CD4-positive, alpha-beta T cell treated with Interferon gamma for 1 hour (primary cell): Measurements from ENCODE around the gene SH3RF2.
"Not testable (repeated sequence)": the region's sequence is repeated elsewhere in the genome, so short reads cannot be mapped to it uniquely, and the experiment has no call there.

Experiments
- DNase-seq: peaks from one replicate; pipeline ENCODE4 v3.0.0-alpha.2; 2020

The SH3RF2 gene

GRCh38 chr5:146091881-146092280 is 155.5 kb downstream of the SH3RF2 start:
- DNase-seq = no peak

DNA sequence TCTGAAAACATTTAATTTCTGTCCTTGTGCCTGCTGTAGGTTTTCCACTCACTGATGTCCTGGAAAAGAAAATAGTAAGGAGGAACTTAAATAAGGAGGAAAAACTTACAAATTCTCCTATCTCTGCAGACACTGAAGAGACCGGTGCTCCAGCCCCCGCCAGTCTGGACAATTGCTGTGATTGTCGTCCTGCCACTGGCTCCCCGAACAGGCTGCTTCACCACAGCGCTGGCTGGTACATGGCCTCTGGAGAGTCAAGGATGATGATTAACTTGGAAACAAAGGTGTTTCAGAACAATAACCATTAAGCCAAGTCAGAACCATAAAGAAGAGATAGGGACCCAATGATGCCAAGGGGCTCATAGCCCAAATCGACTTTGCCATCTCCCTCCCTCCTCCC is 161.7 kb downstream of the SH3RF2 start:
- no peak for DNase-seq

GRCh38 chr5:146101646-146102045 is 165.3 kb downstream of the SH3RF2 start:
- DNase-seq = no peak

GRCh38 chr5:146103594-146103993 is 167.2 kb downstream of the SH3RF2 start:
- DNase-seq = no peak

DNA sequence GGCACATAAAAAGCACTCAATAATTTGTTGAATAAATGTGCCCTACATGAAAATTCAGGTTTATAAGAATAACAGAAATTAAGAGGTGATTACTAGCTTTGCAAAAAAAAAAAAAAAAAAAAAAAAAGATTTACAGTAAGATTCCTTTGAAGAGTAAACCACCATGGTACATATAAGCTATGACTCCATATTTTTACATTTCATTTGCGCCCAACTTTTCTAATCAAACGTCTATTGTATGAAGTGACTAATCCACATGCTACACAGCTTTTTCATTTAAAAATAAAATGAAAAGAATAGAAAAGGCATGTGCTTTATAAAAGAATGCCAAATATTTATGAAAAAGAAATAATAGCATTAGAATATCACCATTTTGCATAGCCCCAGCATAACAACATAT is 169.1 kb downstream of the SH3RF2 start, which contains the start of gene PLAC8L1:
PLAC8L1 (minus strand) TSS at position 101 of the 400 bp plus-strand sequence. CDS start 1,266 bp downstream, outside the sequence.
- no peak for DNase-seq

DNA sequence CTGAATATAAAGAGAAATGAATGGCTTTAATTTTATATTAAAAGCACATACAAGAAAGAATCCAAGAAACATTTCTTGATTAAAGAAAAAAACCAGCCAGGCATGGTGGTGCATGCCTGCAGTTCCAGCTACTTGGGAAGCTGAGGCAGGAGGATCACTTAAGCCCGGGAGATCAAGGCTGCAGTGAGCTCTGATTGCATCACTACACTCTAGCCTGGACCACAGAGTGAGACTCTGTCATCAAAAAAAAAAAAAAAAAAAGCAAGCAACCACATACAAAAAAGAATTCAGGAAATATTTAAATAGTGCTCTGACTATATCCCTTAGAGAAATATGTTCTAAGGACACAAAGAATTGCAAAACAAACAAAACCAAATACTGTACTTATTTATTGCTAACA is 171.5 kb downstream of the SH3RF2 start:
- DNase-seq = no peak

DNA sequence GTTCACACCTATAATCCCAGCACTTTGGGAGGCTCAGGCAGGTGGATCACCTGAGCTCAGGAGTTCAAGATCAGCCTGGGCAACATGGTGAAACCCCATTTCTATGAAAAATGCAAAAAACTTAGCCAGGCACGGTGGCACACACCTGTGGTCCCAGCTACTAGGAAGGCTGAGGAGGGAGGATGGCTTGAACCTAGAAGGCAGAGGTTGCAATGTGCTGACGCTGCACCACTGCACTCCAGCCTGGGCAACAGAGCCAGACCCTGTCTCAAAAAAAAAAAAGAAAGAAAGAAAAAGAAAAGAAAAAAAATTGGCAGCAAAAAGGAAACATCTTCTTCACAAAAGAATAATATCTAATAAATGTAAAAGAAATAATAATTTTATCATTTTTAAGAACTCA is 172.5 kb downstream of the SH3RF2 start:
- not testable (repeated sequence) for DNase-seq

DNA sequence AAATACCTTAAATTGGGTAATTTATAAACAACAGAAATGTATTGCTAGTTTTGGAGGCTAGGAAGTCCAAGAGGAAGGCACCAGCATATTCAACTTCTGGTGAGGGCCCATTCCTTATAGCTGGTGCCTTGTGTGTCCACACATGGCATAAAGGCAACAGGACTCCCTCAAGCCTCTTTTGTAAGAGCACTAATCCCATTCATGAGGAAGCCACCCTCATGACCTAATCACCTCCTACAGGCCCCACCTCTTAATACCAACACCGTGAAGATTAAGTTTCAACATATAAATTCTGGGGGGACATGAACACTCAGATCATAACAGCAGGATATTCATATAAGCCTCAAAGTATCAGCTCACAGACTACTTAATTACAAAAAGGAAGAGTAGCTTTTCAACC is 173.0 kb downstream of the SH3RF2 start:
- no peak for DNase-seq

- no peak for DNase-seq
Measured at GRCh38 chr5:146111409-146111808, 175.0 kb downstream of the SH3RF2 start.

GRCh38 chr5:146112476-146112875 is 176.1 kb downstream of the SH3RF2 start:
- DNase-seq = no peak
